IMR-90 (cell line): ENCODE measurements around the gene BMPER.

Experiments used
- CTCF ChIP-seq: conservative IDR thresholded peaks from 2 replicates; pipeline ENCODE4 v1.5.1; 2012; ENCODE audit warnings: mild to moderate bottlenecking, low read depth, low read length, improper control_type of control experiment
- POLR2A ChIP-seq: IDR thresholded peaks from 2 replicates; pipeline ENCODE4 v1.6.1; 2012; ENCODE audit warnings: mild to moderate bottlenecking, low read depth, low read length
- RCOR1 ChIP-seq: IDR thresholded peaks from 2 replicates; pipeline ENCODE4 v1.6.1; 2012; ENCODE audit warnings: mild to moderate bottlenecking, low read length, improper control_type of control experiment; ENCODE audit not compliant: insufficient replicate concordance
- RFX5 ChIP-seq: IDR thresholded peaks from 2 replicates; pipeline ENCODE4 v1.8.0; 2012; ENCODE audit warnings: low read depth, mild to moderate bottlenecking, low read length, moderate library complexity
- SMC3 ChIP-seq: fragments of 150-350 bp; IDR thresholded peaks from 2 replicates; pipeline ENCODE4 v1.6.1; 2016; ENCODE audit warnings: low read depth, mild to moderate bottlenecking, antibody characterized with exemption, low read length, moderate library complexity

- TF ChIP-seq CTCF = no peak
- no peak for TF ChIP-seq POLR2A
- no peak for TF ChIP-seq RCOR1
- no peak for TF ChIP-seq SMC3
- TF ChIP-seq RFX5 = no peak
Observed at GRCh38 chr7:34175837-34176236, 270.5 kb downstream of the BMPER start.
